HG03039 (cell line): ENCODE measurements around the gene ITGA11.
A peak's percentile ranks its signal among the peaks of the same experiment; 100 is the strongest.

Experiments
- ATAC-seq: cut with Tn5 transposase; IDR thresholded peaks from one replicate; pipeline ENCODE4 v1.9.1; 2021; ENCODE audit warnings: mild to moderate bottlenecking, moderate library complexity; ENCODE audit not compliant: unreplicated experiment

The ITGA11 gene

DNA sequence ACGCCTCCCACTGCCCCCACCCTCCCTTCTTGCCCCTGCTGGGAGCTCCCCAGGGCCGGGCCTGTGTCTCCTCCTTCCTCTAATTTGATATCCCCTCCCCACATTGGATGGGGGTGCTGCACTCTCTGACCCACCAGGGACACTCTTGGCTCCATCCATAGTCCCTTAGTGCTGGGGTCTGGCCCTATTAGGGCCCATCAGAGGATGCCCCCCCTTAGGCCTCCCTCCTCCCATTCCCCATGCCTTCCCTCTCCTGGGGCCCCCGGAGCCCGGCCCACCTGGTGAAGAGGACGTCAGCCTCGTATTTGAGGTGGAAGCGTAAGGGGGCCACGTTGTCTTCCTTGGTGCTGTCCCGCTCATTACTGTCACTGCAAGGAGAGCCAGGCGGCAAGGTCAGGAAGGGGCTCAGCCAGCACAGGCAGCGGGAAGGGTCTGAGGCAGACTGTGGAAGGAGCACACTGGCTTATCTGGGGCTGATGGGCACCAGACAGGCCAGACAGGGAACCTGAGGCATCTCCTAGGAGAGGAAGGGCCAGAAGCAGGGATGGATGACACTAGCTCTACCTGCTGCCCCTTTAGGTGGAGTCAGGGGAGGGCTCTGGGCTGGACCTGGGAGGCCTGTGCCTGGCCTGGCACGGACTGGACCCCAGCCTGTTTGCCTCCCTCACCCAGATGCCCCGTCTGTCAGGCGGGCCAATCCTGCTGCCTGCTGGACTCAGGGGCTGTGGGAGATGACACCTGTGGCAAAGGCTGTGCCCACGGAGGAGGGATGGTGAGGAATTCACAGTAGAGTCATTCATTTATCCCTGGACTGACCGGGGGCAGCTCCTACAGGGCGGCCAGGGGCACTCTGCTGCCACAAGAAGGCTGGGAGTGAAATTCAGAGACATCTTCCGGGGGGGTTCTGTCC, 118.2 kb downstream of the ITGA11 start:
- ATAC-seq: no peak

DNA sequence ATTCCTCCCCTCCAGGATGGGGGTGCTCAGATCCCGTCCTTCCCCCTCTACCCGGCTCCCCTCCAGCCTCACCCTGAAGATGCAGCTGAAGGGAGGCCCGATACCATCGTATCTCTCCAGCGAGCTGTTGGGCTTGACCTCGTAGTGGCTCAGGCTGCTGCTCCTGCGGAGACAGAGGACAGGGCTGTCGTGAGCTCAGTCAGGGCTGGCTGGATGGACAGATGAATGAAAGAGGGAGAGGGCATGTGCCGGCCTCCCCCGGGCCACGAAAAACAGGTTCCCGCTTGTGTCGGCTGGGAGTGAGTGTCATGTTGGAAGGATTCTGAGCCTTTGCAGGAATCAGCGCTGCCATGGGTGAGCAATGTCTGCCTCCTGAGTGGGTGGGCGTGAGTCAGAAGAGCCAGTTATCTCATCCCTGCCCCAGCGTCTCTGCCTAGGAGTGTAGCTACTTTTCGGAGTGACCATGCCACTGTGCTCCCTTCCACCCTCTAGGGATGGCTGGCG, 119.2 kb downstream of the ITGA11 start:
- no peak for ATAC-seq

DNA sequence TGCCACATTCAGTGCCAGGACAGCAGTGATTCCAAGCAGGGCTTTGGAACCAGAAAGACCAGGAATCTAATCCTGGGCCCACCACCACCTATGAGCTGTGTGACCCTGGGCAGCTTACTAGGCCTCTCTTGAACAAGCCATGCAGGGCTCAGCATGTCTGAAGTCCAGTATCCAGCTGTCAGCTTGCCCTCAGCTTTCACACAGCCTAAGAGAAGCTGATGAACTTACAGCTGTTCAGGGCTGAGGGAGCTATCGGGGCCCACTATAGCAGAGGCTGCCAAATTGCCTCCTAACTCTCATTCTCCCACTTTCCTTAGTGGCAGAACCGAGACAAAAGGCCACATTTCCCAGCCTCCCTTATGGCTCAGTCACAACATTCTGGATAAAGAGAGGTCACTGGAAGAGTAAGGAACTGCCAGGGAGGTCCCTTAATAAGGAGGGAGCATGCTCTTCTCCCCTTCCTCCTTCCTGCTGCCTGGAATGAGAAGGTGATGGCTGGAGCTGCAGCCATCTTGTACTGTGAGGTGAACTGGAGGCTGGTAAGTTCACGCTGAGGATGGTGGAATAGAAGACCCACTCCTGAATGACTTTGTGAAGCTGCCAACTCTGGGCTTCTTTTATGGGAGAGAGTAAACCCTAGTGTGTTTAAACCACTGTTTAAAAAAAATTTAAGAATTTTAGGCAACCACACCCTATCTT, 120.0 kb downstream of the ITGA11 start:
- ATAC-seq: no peak

DNA sequence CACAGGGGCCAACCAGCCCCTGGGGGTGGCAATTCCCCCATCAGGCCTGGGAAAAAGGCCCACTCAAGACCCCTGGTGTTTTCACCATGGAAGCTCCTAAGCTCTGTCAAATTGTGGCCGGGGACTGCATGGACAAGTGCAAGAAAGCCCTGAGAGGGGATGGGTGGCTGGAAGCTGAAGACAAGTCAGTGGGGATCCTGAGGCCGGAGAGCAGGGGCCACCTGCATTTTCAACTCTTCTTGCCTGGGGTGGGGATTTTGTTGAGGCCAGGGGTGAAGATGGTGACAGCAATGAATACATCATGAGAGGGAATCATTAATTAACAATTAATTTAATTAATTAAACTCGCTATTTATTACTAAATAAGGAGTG, 120.5 kb downstream of the ITGA11 start:
- no peak for ATAC-seq

GRCh38 chr15:68310804-68311463, 121.0 kb downstream of the ITGA11 start:
- no peak for ATAC-seq

DNA sequence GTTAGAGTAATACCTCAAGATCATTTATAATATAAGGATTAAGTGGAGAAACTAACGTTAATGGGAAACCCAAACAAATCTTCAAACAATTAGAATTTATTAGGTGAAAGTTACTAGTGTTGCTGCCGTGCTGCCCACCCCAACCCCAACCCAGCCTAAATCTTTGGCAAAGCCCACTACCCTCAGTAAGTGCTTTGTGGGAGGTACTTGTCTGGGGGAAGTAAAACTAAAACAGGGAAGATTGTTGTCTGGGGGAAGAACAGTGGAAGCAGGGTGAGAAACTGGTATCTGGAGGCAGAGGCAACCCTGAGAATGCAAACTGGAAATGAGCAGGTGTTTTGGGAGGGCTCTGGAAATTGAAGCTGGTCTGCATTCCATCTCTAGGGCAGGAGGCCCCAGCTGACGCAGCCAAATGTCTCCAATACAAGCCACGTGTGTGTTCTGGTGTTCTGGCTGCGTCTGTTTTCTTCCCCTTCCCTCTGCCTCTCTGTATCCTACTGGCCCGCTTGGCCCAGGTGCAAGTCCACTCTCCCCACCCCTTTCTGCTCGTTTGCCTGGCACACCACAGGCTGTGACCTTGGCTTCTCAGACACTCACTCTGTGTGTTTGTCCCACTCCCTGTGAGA, 121.7 kb downstream of the ITGA11 start:
- no peak for ATAC-seq

- ATAC-seq: no peak
Observed at GRCh38 chr15:68309024-68309423, 122.9 kb downstream of the ITGA11 start.

DNA sequence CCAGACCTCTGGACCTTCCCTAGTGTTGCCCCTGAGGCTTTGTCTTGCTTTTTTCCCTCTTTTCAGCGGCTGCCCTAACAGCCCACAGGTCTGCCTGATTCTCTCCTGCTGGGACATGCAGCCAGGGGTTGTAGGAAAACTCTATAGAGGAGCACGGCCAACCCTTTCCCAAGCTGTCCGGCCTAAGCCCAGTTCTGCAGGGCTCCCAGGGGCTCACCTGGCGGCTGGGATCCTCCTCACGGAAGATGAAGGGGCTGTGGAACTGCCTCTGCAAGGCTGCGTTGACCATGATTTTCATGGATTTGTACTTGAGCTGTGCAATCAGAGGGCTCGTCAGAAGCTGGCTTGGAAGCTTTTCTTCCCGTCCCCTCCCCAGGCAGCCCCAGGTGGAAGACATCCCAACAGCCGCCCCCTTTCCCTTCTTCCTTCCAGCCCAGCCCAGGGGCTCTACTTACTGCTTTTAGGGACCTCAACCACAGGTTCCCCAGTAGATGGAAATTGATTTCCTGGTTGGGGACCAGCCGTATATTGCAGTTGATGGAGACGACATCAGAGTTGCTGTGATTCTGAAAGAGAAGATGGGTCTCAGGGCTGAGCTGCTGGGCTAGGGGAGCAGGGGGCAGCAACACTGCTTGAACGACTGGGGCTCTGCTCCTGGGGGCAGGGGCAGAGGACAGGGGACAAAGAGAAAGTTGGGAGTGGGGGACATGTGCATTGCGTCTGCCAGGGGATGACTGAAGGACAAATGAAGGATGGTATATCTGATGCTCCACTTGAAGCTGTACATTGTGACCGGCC, 124.6 kb downstream of the ITGA11 start:
- ATAC-seq: no peak

- no peak for ATAC-seq
Observed at GRCh38 chr15:68305420-68305871, 126.5 kb downstream of the ITGA11 start.

DNA sequence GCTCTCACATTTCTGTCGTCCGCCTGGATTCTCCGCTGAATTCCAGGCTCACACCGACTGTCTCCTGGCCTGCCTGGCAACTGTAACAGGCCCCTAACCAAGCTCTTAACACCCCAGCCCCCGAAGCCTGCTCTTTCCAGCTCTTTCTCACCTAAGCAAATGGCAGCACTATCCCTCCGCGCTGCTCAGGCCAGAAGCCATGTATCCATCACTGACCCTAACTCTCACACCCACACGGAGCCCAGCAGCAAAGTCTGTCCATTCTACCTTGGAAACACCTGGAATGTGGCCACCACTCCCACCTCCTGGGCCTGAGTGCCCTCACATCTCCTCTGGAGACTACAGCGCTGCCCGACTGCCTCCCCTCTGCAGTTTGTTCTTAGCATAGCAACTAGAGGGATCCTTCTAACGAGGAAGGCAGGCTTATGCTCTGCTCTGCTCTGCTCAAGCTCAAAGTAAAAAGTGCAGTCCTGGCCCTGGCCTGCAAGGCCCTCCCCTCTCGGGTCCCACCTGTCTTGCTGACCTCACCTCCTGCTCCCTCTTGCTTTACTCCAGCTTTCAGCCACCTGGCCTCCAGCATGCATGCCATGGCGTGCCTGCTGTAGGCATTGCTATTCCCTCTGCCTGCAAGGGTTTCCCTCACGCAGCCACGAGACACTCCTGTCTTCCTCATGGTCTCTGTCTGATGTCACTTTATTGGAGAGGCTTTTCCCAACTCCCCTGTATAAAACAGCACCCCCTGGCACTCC, 127.2 kb downstream of the ITGA11 start:
- no peak for ATAC-seq

GRCh38 chr15:68303560-68304436, 128.2 kb downstream of the ITGA11 start:
- ATAC-seq: no peak

GRCh38 chr15:68303134-68303533, 128.8 kb downstream of the ITGA11 start:
- no peak for ATAC-seq

DNA sequence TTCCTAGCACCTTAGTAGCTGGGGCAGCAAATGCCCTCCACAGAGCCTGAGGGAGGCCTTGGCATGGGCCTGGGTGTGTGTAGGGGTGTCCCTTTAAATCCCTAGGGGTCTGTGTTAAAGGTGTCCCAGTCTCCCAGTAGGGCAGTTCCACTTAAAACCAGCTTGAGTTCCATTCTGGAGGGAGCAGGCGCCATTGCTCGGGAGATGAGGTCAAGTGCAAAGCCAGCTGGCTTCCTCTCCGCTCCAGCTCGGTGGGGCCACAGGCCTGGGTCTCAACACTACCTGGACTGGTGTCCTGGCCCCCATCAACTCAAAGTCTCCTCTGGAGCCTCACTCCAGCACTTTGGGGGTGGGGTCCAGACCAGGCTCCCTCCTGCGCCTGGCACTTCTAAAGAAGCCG, 129.2 kb downstream of the ITGA11 start:
- ATAC-seq: no peak

GRCh38 chr15:68301301-68301700, 130.7 kb downstream of the ITGA11 start:
- ATAC-seq: no peak

DNA sequence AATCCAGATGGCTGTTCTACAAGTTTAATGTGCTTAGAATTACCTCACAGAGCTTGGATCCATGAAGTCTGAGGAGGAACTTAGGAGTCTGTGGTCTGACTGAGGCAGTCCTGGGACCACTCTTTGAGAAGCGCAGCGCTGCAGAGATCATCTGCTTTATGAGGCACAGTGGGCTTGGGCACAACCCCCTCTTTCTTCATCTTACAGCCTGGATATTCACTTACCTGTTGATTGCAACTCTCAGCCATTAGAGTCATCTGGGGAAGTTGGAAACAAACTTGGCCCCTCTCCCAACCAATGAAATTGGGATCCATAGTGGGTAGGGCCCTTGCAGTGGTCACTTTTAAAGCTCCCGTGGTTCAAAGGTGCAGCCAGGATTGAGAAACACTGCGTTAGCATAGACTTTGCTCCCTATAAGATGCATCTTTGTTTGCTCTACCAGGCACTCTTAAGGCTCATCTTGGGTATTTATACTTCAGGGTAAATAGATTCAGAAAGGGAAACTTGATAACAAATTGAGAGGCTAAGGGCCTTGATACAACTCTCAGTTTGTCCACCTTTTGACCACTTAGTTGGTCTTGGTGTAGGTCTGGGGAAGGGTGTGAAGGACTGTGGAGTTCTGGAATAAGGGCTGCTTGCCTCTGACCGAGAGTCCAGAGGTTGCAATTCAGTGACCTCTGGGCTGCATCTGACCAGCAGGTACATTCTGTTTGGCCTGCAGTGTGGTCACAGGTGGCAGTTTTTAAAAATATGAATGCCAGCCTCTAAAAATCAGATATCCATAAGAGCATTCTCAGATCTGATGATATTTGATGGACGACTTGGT, 131.6 kb downstream of the ITGA11 start:
- no peak for ATAC-seq

GRCh38 chr15:68299436-68299835, 132.5 kb downstream of the ITGA11 start:
- ATAC-seq: no peak

GRCh38 chr15:68298882-68299381, 133.0 kb downstream of the ITGA11 start:
- peak; percentile 72 for ATAC-seq
